ENCODE data around the gene OTOR.

The OTOR gene

DNA sequence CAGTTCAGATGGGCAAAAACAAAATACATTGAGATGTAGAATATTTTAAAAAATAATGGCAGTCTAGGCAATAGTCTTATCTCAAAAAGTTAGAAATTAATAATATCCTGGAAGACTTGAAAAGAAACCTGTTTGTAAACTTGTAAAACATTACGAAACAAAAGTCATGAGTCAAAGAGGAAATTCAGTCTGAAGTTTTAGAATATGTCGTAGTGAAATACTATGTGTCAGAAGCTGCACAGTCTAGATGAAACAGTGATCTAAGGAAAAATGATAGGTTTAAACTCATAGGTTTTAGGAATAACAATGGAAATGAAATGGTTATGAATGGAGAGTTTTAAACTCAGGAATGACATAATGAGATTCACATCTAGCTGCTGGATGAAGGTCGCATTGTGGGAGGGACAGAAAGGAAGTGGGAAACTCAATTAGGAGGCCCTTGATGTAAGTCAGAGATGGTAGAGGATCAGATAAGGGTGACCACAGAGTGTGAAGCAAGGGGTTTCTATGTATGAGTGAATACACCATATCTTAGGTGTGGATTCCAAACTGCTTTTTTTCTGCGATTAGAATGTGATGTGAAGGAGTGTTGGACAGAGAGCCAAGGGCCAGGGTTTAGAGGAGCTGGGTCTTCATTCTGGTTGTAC, 15.5 kb upstream of the OTOR start:
- TF ChIP-seq MAX (IDR thresholded peaks at IDR 0.05; ENCODE audit: low read depth, low read length), result 0 out of 2 replicates have a peak, but pooled peaks have one; percentile 13
- TF ChIP-seq, protein P1, sequence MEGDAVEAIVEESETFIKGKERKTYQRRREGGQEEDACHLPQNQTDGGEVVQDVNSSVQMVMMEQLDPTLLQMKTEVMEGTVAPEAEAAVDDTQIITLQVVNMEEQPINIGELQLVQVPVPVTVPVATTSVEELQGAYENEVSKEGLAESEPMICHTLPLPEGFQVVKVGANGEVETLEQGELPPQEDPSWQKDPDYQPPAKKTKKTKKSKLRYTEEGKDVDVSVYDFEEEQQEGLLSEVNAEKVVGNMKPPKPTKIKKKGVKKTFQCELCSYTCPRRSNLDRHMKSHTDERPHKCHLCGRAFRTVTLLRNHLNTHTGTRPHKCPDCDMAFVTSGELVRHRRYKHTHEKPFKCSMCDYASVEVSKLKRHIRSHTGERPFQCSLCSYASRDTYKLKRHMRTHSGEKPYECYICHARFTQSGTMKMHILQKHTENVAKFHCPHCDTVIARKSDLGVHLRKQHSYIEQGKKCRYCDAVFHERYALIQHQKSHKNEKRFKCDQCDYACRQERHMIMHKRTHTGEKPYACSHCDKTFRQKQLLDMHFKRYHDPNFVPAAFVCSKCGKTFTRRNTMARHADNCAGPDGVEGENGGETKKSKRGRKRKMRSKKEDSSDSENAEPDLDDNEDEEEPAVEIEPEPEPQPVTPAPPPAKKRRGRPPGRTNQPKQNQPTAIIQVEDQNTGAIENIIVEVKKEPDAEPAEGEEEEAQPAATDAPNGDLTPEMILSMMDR (IDR thresholded peaks at IDR 0.05; ENCODE audit: low read depth, low read length), result no peak
- TF ChIP-seq MYC (IDR thresholded peaks at IDR 0.05; ENCODE audit: low read depth, low read length), result no peak
- H3K4me3 ChIP-seq (ENCODE audit: low read depth, low read length), result peak overlapping the region; percentile 17
- DNase-seq (ENCODE audit: low read depth), result peak; percentile 89

DNA sequence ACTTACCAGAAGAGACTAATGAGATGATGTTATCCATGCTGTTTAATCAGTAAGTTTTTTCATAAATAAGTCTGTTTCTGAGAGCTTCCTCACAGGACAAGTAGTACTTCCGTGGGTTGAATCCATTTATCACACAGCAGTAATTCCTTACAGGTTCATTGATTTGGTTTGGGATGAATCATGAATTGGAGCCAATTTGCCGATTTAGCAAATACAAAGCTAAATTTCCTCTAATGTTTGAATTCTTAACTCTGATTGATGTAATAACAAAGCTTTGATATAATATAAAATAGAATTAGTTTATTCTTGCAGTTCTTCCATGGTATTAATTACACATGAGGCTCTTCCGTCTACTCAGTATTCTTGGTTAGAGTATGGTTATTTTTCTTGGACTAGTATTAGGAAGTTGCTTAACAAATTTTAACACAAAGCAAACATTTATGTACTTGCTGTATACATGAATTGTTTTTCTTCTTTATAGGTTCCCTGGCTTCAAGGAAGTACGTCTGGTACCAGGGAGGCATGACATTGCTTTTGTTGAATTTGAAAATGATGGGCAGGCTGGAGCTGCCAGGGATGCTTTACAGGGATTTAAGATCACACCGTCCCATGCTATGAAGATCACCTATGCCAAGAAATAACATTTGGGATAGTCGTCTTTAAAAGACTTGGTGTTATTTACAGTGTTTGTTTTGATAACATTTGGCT, 7.6 kb upstream of the OTOR start:
- no peak for DNase-seq (ENCODE audit: low read depth)
- no peak overlapping the region for H3K4me3 ChIP-seq (ENCODE audit: low read depth, low read length)
- TF ChIP-seq MAX (IDR thresholded peaks at IDR 0.05; ENCODE audit: low read depth, low read length) (no peak), MYC (IDR thresholded peaks at IDR 0.05; ENCODE audit: low read depth, low read length) (no peak), POLR2A (IDR thresholded peaks at IDR 0.05; ENCODE audit: extremely low read depth, insufficient read length) (no peak)
- TF ChIP-seq, protein P1 (IDR thresholded peaks at IDR 0.05; ENCODE audit: low read depth, low read length), result no peak

- TF ChIP-seq, protein P1 (IDR thresholded peaks at IDR 0.05; ENCODE audit: low read depth, low read length), result no peak
- TF ChIP-seq MAX (IDR thresholded peaks at IDR 0.05; ENCODE audit: low read depth, low read length) (no peak), MYC (IDR thresholded peaks at IDR 0.05; ENCODE audit: low read depth, low read length) (no peak), POLR2A (IDR thresholded peaks at IDR 0.05; ENCODE audit: extremely low read depth, insufficient read length) (no peak)
- H3K4me3 ChIP-seq (ENCODE audit: low read depth, low read length), result no peak overlapping the region
- DNase-seq (ENCODE audit: low read depth), result no peak
These were observed 3.9 kb upstream of the OTOR start for GRCh38 chr20:16744178-16744807.

DNA sequence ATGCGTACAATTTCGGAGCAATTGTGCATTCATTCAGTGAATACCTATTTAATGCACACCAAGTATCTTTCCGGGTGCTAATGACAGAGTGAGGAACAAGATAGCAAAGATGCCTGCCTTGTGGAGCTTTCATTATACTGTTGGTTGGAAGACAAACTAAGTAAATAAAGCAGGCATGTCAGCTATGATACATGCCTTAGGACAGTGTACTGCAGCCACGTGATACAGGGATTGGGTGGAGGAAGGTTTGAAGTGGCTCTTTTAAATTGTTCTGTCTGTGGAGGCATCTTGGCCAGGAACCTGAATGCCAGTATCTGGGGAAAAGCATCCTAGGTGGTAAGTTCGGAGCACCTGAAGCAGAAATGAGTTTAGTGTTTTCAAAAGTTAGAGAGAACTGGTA, 3.0 kb upstream of the OTOR start:
- no peak for DNase-seq (ENCODE audit: low read depth)
- no peak overlapping the region for H3K4me3 ChIP-seq (ENCODE audit: low read depth, low read length)
- TF ChIP-seq, protein P1 (IDR thresholded peaks at IDR 0.05; ENCODE audit: low read depth, low read length), result no peak
- TF ChIP-seq POLR2A (IDR thresholded peaks at IDR 0.05; ENCODE audit: extremely low read depth, insufficient read length) (no peak), MAX (IDR thresholded peaks at IDR 0.05; ENCODE audit: low read depth, low read length) (no peak), MYC (IDR thresholded peaks at IDR 0.05; ENCODE audit: low read depth, low read length) (no peak)

DNA sequence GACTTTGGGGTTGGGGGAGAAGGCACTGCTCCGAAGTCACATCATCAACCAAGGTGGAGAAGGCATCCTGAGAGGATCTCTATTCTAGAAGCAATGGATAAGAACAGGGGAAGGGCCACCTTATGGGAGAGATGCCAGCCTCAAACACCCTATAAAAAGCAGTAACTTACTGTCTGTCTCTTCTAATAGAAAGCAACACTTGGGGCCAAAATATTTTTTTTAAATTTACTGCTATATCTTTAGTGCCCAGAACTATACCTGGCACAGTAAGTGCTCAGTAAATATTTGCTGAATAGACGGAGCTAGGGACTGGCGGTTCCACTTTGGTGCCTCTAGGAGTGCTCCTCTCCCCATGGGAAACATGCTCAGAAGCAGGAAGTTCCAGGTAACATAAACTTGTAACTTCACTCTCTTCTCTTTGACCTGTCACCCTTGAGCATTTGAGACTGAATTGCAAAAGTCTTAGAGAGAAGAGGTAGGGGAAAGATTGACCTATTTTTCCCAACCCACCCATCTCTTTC, 807 bp upstream of the OTOR start:
- H3K4me3 ChIP-seq (ENCODE audit: low read depth, low read length), result no peak overlapping the region
- no peak for TF ChIP-seq MAX (IDR thresholded peaks at IDR 0.05; ENCODE audit: low read depth, low read length)
- no peak for TF ChIP-seq MYC (IDR thresholded peaks at IDR 0.05; ENCODE audit: low read depth, low read length)
- no peak for TF ChIP-seq POLR2A (IDR thresholded peaks at IDR 0.05; ENCODE audit: extremely low read depth, insufficient read length)
- TF ChIP-seq, protein P1 (IDR thresholded peaks at IDR 0.05; ENCODE audit: low read depth, low read length), result no peak
- no peak for DNase-seq (ENCODE audit: low read depth)

All from NB4 (cell line).